Thymus (tissue), 11 donors: ENCODE data around the gene ULK4. TPM values are rescaled to one million over a fixed set of nuclear protein-coding genes. Genes with fewer than 3 reads are reported as not detected.
A peak's percentile ranks its signal among the peaks of the same experiment; 100 is the strongest.

Source experiments
- DNase-seq, 9 donors: peaks; one replicate each; pipeline ENCODE4 v3.0.0-alpha.2; 2013; ENCODE audit warnings: low spot score in 9 of 9, low read depth in 6 of 9, missing footprints in 1 of 9
- H3K27ac ChIP-seq, 2 donors: one replicate each; pipeline ENCODE4 v1.5.1; 2013; ENCODE audit warnings: control low read depth in 1 of 2, low read depth in 1 of 2, low read length in 1 of 2, mild to moderate bottlenecking in 1 of 2, moderate library complexity in 1 of 2
- H3K27me3 ChIP-seq, 2 donors: one replicate each; pipeline ENCODE4 v1.5.1; 2013; ENCODE audit warnings: low read length in 1 of 2; ENCODE audit not compliant: control insufficient read depth in 2 of 2, insufficient read depth in 1 of 2
- H3K36me3 ChIP-seq, 2 donors: one replicate each; pipeline ENCODE4 v1.5.1; 2013; ENCODE audit warnings: low read length in 1 of 2, mild to moderate bottlenecking in 1 of 2, moderate library complexity in 1 of 2; ENCODE audit not compliant: control insufficient read depth in 2 of 2, insufficient read depth in 2 of 2
- H3K4me1 ChIP-seq, 2 donors: one replicate each; pipeline ENCODE4 v1.5.1; 2013; ENCODE audit warnings: low read length in 2 of 2; ENCODE audit not compliant: control insufficient read depth in 2 of 2, insufficient read depth in 2 of 2
- H3K4me3 ChIP-seq, 2 donors: one replicate each; pipeline ENCODE4 v1.5.1; 2013; ENCODE audit warnings: low read length in 2 of 2, control low read depth in 1 of 2, mild to moderate bottlenecking in 1 of 2
- H3K9me3 ChIP-seq, 2 donors: one replicate each; pipeline ENCODE4 v1.5.1; 2013; ENCODE audit warnings: low read length in 1 of 2, mild to moderate bottlenecking in 1 of 2; ENCODE audit not compliant: control insufficient read depth in 2 of 2, insufficient read depth in 1 of 2
- WGBS: extraction: QIAGEN DNeasy Blood & Tissue Kit; methylation state at CpG from one replicate; pipeline ENCODE4 v1.1.7; 2013; 5-methylcytosine and 5-hydroxymethylcytosine counted together
- polyA plus RNA-seq: library from polyadenylated mRNA; stranded (reverse); fragments of 200-250 nt; gene quantifications from one replicate; pipeline ENCODE4 v1.2.3, GENCODE V29; 2013
- total RNA-seq: library from RNA; stranded (reverse); fragments of 120-200 nt; gene quantifications from one replicate; pipeline ENCODE4 v1.2.4, GENCODE V29; 2013
- donor health status: healthy.

The ULK4 gene
- total and polyA plus RNA-seq, 2 donors: 3.4 to 6.3 TPM

GRCh38 chr3:41974223-41974622 lies 12.3 kb upstream of the ULK4 start:
- Histone ChIP-seq H3K36me3 (no peaks in the 10 kb centered on the region), H3K4me3 (no peak overlapping the region), H3K4me1 (no peaks in the 10 kb centered on the region), H3K9me3 (no peaks in the 10 kb centered on the region), H3K27ac (no peak overlapping the region), H3K27me3 (no peaks in the 10 kb centered on the region)
- DNase-seq: no peak
- 98% methylated on average over 2 of the region's 2 CpGs for WGBS

- no peak overlapping the region for H3K4me3 ChIP-seq
- no peaks in the 10 kb centered on the region for H3K4me1 ChIP-seq
- H3K36me3 ChIP-seq: no peaks in the 10 kb centered on the region
- no peak overlapping the region for H3K27ac ChIP-seq
- H3K9me3 ChIP-seq: no peaks in the 10 kb centered on the region
- no peak for DNase-seq
- WGBS: 97% methylated on average over 5 of the region's 5 CpGs
- H3K27me3 ChIP-seq: no peaks in the 10 kb centered on the region
Observed at GRCh38 chr3:41972802-41973201, 10.9 kb upstream of the ULK4 start.

GRCh38 chr3:41966206-41966605 lies 4.3 kb upstream of the ULK4 start:
- Histone ChIP-seq H3K4me1 (peaks cover 5 to 7% of the 10 kb centered on the region in 2 donors), H3K9me3 (no peaks in the 10 kb centered on the region), H3K27me3 (no peaks in the 10 kb centered on the region), H3K4me3 (no peak overlapping the region), H3K27ac (no peak overlapping the region), H3K36me3 (no peaks in the 10 kb centered on the region)
- no peak for DNase-seq
- 97% methylated on average over 6 of the region's 6 CpGs for WGBS

GRCh38 chr3:41963823-41964222 lies 1.9 kb upstream of the ULK4 start:
- WGBS: 97% methylated on average over 10 of the region's 10 CpGs
- H3K4me1 ChIP-seq: peaks cover 9 to 14% of the 10 kb centered on the region in 2 donors
- no peak overlapping the region for H3K4me3 ChIP-seq
- no peaks in the 10 kb centered on the region for H3K27me3 ChIP-seq
- H3K36me3 ChIP-seq: no peaks in the 10 kb centered on the region
- DNase-seq: no peak
- H3K9me3 ChIP-seq: no peaks in the 10 kb centered on the region
- H3K27ac ChIP-seq: no peak overlapping the region

GRCh38 chr3:41960826-41961750 lies 815 bp downstream of the ULK4 start:
- WGBS: under 1% methylated on average over 45 of the region's 45 CpGs
- Histone ChIP-seq H3K27ac (peak overlapping the region; percentile 31 to 88), H3K4me3 (peak overlapping the region; percentile 61 to 85), H3K4me1 (peaks cover 9 to 14% of the 10 kb centered on the region in 2 donors), H3K9me3 (no peaks in the 10 kb centered on the region), H3K27me3 (no peaks in the 10 kb centered on the region), H3K36me3 (no peaks in the 10 kb centered on the region)
- DNase-seq: peak; percentile 4 to 66 (median 22)

- H3K4me3 ChIP-seq: no peak overlapping the region
- H3K4me1 ChIP-seq: peaks cover 4 to 7% of the 10 kb centered on the region in 2 donors
- no peak for DNase-seq
- H3K36me3 ChIP-seq: no peaks in the 10 kb centered on the region
- no peak overlapping the region for H3K27ac ChIP-seq
- H3K27me3 ChIP-seq: no peaks in the 10 kb centered on the region
- no peaks in the 10 kb centered on the region for H3K9me3 ChIP-seq
Observed at GRCh38 chr3:41956574-41956973, 5.3 kb downstream of the ULK4 start.

GRCh38 chr3:41955192-41955591 lies 6.7 kb downstream of the ULK4 start:
- Histone ChIP-seq H3K36me3 (no peaks in the 10 kb centered on the region), H3K27ac (no peak overlapping the region), H3K9me3 (no peaks in the 10 kb centered on the region), H3K4me1 (no peaks in the 10 kb centered on the region), H3K27me3 (no peaks in the 10 kb centered on the region), H3K4me3 (no peak overlapping the region)
- WGBS: 92% methylated on average over 18 of the region's 18 CpGs
- DNase-seq: no peak

- Histone ChIP-seq H3K4me3 (no peak overlapping the region), H3K9me3 (no peaks in the 10 kb centered on the region), H3K36me3 (no peaks in the 10 kb centered on the region), H3K27ac (no peak overlapping the region), H3K27me3 (no peaks in the 10 kb centered on the region), H3K4me1 (no peaks in the 10 kb centered on the region)
- no peak for DNase-seq
- WGBS: 96% methylated on average over 3 of the region's 3 CpGs
Observed at GRCh38 chr3:41943311-41943843, 18.5 kb downstream of the ULK4 start.

- H3K27ac ChIP-seq: no peak overlapping the region
- DNase-seq: no peak
- H3K27me3 ChIP-seq: no peaks in the 10 kb centered on the region
- H3K4me3 ChIP-seq: no peak overlapping the region
- H3K4me1 ChIP-seq: no peaks in the 10 kb centered on the region
- H3K9me3 ChIP-seq: no peaks in the 10 kb centered on the region
- H3K36me3 ChIP-seq: no peaks in the 10 kb centered on the region
Observed at GRCh38 chr3:41940393-41940792, 21.5 kb downstream of the ULK4 start.
